BJ (cell line): ENCODE results near the gene PDP2. TPM values are rescaled to one million over a fixed set of nuclear protein-coding genes. Genes with fewer than 3 reads are reported as not detected.
"Not testable (repeated sequence)": the region's sequence is repeated elsewhere in the genome, so short reads cannot be mapped to it uniquely, and the experiment has no call there.

Experiments
- CTCF ChIA-PET: fragments of 350-600 bp; formaldehyde crosslinking; extraction: SDS; loops from one replicate; lab custom pipeline; 2021; ENCODE audit warnings: antibody characterized with exemption, inconsistent platforms; lab: Yijun Ruan, JAX
- POLR2A ChIA-PET: fragments of 300-600 bp; sonication (Branson Sonifier 250); formaldehyde crosslinking; extraction: SDS; loops from one replicate; lab custom pipeline; 2021; ENCODE audit warnings: antibody characterized with exemption; lab: Charles Lee
- DNase-seq: peaks from one replicate; pipeline ENCODE4 v3.0.0-alpha.2; 2011; ENCODE audit warnings: low read depth
- H3K27me3 ChIP-seq: 2 replicates; pipeline ENCODE4 v1.6.0; 2011; ENCODE audit warnings: low read length; ENCODE audit not compliant: control insufficient read depth, insufficient read depth
- H3K36me3 ChIP-seq: 2 replicates; pipeline ENCODE4 v1.5.1; 2011; ENCODE audit warnings: low read length; ENCODE audit not compliant: control insufficient read depth, insufficient read depth
- H3K4me3 ChIP-seq: 2 replicates; pipeline ENCODE4 v1.5.1; 2011; ENCODE audit warnings: low read depth, mild to moderate bottlenecking, control low read depth, low read length
- CTCF ChIP-seq: IDR thresholded peaks from 2 replicates; pipeline ENCODE4 v1.5.1; 2011; ENCODE audit warnings: low read depth, mild to moderate bottlenecking, control low read depth, inconsistent platforms, low read length, moderate library complexity; ENCODE audit not compliant: insufficient read depth
- polyA plus RNA-seq: library from polyadenylated mRNA; depleted of rRNA; stranded (reverse); fragments of >200 nt; gene quantifications from 2 replicates; pipeline ENCODE4 v1.2.3, GENCODE V29; 2011

The PDP2 gene
- polyA plus RNA-seq, 1 experiment = 10.3 TPM

- POLR2A ChIA-PET = no interaction called here
- Histone ChIP-seq H3K27me3 (no peaks in the 10 kb centered on the region), H3K36me3 (no peaks in the 10 kb centered on the region), H3K4me3 (no peak overlapping the region)
- CTCF ChIA-PET = interaction anchor here (0.6 to 10.6 kb wide), 19 partner anchors 8 to 261 kb away, joined by 3 to 118 read pairs (median 11); partner anchors contain the start of genes B3GNT9, CDH16, CES3 and CIAO2B
- no peak for DNase-seq
- TF ChIP-seq CTCF = no peak
Observed at GRCh38 chr16:66894055-66894454, 13.7 kb downstream of the PDP2 start.

GRCh38 chr16:66894948-66895688 lies 14.8 kb downstream of the PDP2 start:
- peak; percentile 93 for TF ChIP-seq CTCF
- DNase-seq = no peak
- Histone ChIP-seq H3K36me3 (no peaks in the 10 kb centered on the region), H3K27me3 (no peaks in the 10 kb centered on the region), H3K4me3 (no peak overlapping the region)
- ChIA-PET POLR2A (no interaction called here), CTCF (interaction anchor here (0.6 to 10.6 kb wide), 42 partner anchors 9 to 664 kb away, joined by 3 to 118 read pairs (median 4); partner anchors contain the start of genes B3GNT9, CDH16, CES2 and CES3)

GRCh38 chr16:66895689-66895979 lies 15.3 kb downstream of the PDP2 start:
- Histone ChIP-seq H3K27me3 (no peaks in the 10 kb centered on the region), H3K4me3 (no peak overlapping the region), H3K36me3 (no peaks in the 10 kb centered on the region)
- ChIA-PET POLR2A (no interaction called here), CTCF (interaction anchor here (0.6 to 10.6 kb wide), 40 partner anchors 10 to 489 kb away, joined by 3 to 118 read pairs (median 4); partner anchors contain the start of genes B3GNT9, CDH16, CES2 and CES3)
- TF ChIP-seq CTCF = no peak
- no peak for DNase-seq

GRCh38 chr16:66895999-66896398 lies 15.7 kb downstream of the PDP2 start:
- no peak for DNase-seq
- Histone ChIP-seq H3K4me3 (no peak overlapping the region), H3K27me3 (no peaks in the 10 kb centered on the region), H3K36me3 (no peaks in the 10 kb centered on the region)
- ChIA-PET CTCF (interaction anchor here (0.9 to 10.6 kb wide), 24 partner anchors 9 to 349 kb away, joined by 3 to 118 read pairs (median 10); partner anchors contain the start of genes CDH16, CES3, CIAO2B and RRAD), POLR2A (no interaction called here)
- TF ChIP-seq CTCF = no peak

GRCh38 chr16:66896682-66897081 lies 16.4 kb downstream of the PDP2 start:
- POLR2A ChIA-PET, H3K4me3 ChIP-seq, H3K27me3 ChIP-seq, H3K36me3 ChIP-seq, DNase-seq: not testable (repeated sequence)
- CTCF ChIA-PET = interaction anchor here (0.9 to 10.6 kb wide), 9 partner anchors 9 to 259 kb away, joined by 3 to 118 read pairs (median 16); partner anchors contain the start of genes CIAO2B and RRAD
